Measurements from ENCODE around the gene SEPTIN7.

SEPTIN7 gene

DNA sequence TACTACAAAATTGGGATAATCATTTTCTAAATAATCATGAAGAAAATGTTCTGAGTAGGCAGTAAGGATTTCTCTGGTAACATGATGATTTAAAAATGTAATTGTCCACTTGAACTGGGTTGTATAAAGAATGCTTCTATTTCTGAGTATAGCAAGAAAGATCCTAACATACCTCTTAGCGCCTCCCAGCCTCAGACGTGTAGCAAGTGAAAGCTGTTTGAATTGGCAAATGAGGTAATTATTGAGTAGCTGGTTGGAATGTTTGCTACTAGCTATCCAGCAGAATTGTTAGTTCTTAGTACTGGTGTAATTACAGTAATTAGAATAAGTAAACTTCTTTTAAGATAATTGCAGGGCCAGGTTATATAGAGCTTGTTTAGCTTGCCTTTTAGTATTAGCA is 47.9 kb downstream of the SEPTIN7 start:
- Histone ChIP-seq H3K9ac (no peak overlapping the region), H3K4me2 (no peak overlapping the region), H3K79me2 (ENCODE audit: insufficient read depth, low read depth) (peaks cover 30% of the 10 kb centered on the region; the same call in 1 of the 2 replicates), H3K27ac (no peak overlapping the region), H4K20me1 (ENCODE audit: insufficient read depth) (no peaks in the 10 kb centered on the region), H3K4me1 (ENCODE audit: low read depth, poor library complexity, severe bottlenecking) (no peaks in the 10 kb centered on the region), H3K27me3 (ENCODE audit: insufficient read depth, low read depth) (no peaks in the 10 kb centered on the region), H2AFZ (ENCODE audit: low read depth) (no peak overlapping the region), H3K36me3 (ENCODE audit: insufficient read depth) (no peaks in the 10 kb centered on the region; the same call in 1 of the 2 replicates), H3K4me3 (IDR thresholded peaks at IDR 0.05; ENCODE audit: insufficient read depth, low read depth, low read length) (no peak overlapping the region)
- TF ChIP-seq, protein P1, sequence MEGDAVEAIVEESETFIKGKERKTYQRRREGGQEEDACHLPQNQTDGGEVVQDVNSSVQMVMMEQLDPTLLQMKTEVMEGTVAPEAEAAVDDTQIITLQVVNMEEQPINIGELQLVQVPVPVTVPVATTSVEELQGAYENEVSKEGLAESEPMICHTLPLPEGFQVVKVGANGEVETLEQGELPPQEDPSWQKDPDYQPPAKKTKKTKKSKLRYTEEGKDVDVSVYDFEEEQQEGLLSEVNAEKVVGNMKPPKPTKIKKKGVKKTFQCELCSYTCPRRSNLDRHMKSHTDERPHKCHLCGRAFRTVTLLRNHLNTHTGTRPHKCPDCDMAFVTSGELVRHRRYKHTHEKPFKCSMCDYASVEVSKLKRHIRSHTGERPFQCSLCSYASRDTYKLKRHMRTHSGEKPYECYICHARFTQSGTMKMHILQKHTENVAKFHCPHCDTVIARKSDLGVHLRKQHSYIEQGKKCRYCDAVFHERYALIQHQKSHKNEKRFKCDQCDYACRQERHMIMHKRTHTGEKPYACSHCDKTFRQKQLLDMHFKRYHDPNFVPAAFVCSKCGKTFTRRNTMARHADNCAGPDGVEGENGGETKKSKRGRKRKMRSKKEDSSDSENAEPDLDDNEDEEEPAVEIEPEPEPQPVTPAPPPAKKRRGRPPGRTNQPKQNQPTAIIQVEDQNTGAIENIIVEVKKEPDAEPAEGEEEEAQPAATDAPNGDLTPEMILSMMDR (conservative IDR thresholded peaks at IDR 0.05; ENCODE audit: low read depth, low read length): no peak

DNA sequence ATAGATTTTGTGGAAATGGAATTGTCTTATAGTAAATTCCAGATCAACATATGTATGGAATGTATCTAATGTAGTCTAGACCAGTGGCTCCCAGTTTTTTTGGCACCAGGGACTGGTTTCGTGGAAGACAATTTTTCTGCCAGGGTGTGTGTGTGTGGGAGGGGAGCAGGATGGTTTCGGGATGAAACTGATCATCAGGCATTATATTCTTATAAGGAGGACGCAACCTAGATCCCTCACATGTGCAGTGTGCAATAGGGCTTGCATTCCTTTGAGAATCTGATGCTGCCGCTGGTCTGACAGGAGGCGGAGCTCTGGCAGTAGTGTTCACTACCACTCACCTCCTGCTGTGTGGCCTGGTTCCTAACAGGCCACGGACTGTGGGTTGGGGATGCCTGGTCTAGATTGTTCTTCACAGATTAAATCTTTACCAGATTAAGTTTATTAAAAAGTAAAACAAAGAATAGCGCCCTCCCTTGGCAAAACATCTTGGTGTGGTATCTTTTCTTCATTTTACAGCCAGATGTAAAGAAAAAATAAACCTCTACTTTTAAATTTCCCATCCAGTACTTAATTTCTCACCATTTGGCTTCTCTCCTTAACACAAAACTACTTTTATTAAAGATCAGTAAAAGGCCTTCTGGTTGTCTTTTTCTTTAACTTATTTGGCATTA is 48.4 kb downstream of the SEPTIN7 start:
- Histone ChIP-seq H2AFZ (ENCODE audit: low read depth) (no peak overlapping the region), H3K4me1 (ENCODE audit: low read depth, poor library complexity, severe bottlenecking) (no peaks in the 10 kb centered on the region), H3K4me2 (no peak overlapping the region), H3K9ac (no peak overlapping the region), H3K27ac (no peak overlapping the region), H4K20me1 (ENCODE audit: insufficient read depth) (no peaks in the 10 kb centered on the region), H3K36me3 (ENCODE audit: insufficient read depth) (no peaks in the 10 kb centered on the region; the same call in 1 of the 2 replicates), H3K79me2 (ENCODE audit: insufficient read depth, low read depth) (peaks cover 30% of the 10 kb centered on the region; the same call in 1 of the 2 replicates), H3K4me3 (IDR thresholded peaks at IDR 0.05; ENCODE audit: insufficient read depth, low read depth, low read length) (no peak overlapping the region), H3K27me3 (ENCODE audit: insufficient read depth, low read depth) (no peaks in the 10 kb centered on the region)
- TF ChIP-seq, protein P1 (conservative IDR thresholded peaks at IDR 0.05; ENCODE audit: low read depth, low read length): no peak

DNA sequence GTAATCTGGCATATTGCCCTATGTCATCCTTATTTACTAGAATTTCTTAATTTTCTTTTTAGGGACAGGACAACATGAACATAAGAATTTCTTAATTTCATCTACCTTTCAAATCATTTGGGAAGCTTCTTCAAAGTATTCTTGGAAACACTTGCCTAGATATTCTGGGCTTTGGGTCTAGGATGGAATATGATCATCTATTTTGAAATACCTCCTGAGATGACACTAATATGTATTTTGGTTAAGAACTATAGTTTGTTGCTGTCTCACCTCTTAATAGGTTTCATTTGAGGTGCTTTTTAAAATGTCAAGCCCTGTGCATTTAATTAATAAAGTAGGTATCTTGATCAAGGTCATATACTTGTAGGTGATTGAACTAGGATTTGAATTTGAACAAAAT is 49.1 kb downstream of the SEPTIN7 start:
- Histone ChIP-seq H2AFZ (ENCODE audit: low read depth) (no peak overlapping the region), H3K9ac (no peak overlapping the region), H3K4me2 (no peak overlapping the region), H3K79me2 (ENCODE audit: insufficient read depth, low read depth) (peaks cover 30% of the 10 kb centered on the region; the same call in 1 of the 2 replicates), H3K27ac (no peak overlapping the region), H4K20me1 (ENCODE audit: insufficient read depth) (no peaks in the 10 kb centered on the region), H3K4me1 (ENCODE audit: low read depth, poor library complexity, severe bottlenecking) (no peaks in the 10 kb centered on the region), H3K27me3 (ENCODE audit: insufficient read depth, low read depth) (no peaks in the 10 kb centered on the region), H3K4me3 (IDR thresholded peaks at IDR 0.05; ENCODE audit: insufficient read depth, low read depth, low read length) (no peak overlapping the region), H3K36me3 (ENCODE audit: insufficient read depth) (no peaks in the 10 kb centered on the region)
- TF ChIP-seq, protein P1 (conservative IDR thresholded peaks at IDR 0.05; ENCODE audit: low read depth, low read length): no peak

Measured in KMS-11 (cell line).